GDM1 (cell line): ENCODE measurements around the gene DCAF12.
"Not testable (repeated sequence)": the region's sequence is repeated elsewhere in the genome, so short reads cannot be mapped to it uniquely, and the experiment has no call there.

Source experiments
- DNase-seq: peaks from one replicate; lab custom pipeline; 2025; lab: John Stamatoyannopoulos, UW

DCAF12 gene

DNA sequence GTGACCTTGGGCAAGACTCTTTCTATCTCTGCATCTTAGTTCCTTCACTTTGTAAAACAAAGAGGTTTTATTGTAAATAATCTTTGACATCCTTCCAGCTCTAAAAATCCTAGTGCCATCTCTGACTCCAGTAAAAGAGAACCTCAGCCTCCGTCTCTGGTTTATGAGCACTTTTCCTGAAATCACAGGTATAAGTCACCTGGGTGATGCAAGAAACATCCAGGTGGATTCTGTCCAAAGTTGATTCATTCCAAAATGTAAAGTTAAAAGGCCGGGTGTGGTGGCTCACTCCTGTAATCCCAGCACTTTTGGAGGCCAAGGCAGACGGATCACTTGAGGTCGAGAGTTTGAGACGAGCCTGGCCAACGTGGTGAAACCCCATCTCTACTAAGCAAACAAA is 56.7 kb downstream of the DCAF12 start:
- DNase-seq: no peak

- DNase-seq: no peak
These were observed 61.0 kb downstream of the DCAF12 start for GRCh38 chr9:34065541-34065940.

DNA sequence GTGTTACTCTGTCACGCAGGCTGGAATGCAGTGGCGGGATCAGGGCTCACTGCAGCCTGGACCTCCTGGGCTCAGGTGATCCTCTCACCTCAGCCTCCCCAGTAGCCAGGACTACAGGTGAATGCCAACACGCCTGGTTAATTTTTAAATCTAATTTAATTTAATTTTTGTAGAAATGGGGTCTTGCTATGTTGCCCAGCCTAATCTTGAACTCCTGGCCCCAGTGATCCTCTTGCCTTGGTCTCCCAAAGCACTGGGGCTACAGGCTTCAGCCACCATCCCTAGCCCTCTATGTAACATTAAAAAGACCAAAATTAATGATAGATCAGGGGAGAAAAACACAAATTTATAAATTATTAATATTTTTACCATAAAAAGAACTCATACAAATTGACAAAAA is 66.5 kb downstream of the DCAF12 start:
- DNase-seq: no peak

DNA sequence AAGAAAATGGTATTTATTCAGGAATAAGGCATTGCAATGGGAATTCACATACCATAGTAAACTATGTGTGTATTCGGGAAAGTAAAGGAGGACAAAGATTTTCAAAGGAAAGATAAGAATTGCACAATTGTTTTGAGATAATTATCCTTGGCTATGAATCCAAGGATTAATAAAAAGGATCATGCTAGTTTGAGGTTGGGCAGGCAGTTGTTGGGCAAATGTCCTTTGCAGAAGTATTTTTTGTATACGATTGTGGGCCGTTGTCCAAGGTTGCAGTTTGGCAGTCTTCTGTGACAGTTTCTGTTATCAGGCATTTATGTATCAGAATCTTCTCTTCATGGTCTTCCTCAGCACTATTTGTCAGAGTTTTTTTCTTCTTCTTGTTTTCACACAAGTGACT is 67.2 kb downstream of the DCAF12 start:
- no peak for DNase-seq

GRCh38 chr9:34049630-34050384 is 76.7 kb downstream of the DCAF12 start:
- DNase-seq: no peak

GRCh38 chr9:34048727-34049629 is 77.5 kb downstream of the DCAF12 start, which contains the start of gene UBAP2:
Gene UBAP2 (minus strand): TSS chr9:34048887. CDS start chr9:34017148, 31,739 bp downstream.
- peak; percentile 95 for DNase-seq

DNA sequence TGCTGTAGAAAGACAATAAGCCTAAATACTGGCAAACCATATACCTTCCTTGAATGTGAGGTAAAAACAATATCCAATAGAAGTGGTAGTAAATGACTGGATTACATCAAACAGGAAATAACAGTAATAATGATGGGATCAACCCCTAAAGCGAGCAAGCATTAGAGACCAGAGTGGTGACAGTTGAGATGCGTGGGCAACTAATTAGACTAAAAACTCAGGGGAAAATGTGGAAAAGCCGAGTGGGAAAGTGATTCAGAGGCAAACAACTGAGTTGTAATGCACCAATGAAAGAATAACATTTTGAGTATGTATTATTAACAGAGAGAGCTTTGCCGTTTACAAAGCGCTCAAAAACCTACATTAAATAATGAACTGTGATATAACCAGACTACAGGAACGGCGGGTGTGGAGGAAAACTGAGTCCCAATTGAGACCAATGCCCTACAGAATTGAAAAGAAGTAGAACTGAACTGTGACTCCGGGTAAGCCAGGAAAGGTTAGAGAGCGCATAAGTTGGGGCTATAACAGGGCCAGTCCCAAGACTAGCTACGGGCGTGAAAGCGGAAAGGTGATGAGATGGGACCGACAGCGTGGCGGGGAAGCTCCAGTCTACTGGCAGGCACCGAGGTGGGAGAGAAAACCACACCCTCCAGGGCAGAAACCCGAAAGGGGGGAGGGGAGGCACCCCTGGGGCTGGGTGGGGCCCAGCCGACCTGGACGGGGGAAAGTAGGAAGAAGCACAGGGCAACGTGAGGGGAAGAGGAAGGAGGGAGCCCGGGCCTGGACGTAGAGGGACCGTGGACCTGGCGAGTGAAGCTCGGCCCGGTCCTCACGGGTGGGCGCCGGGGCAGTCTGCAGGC is 78.4 kb downstream of the DCAF12 start:
- peak; percentile 61 for DNase-seq

DNA sequence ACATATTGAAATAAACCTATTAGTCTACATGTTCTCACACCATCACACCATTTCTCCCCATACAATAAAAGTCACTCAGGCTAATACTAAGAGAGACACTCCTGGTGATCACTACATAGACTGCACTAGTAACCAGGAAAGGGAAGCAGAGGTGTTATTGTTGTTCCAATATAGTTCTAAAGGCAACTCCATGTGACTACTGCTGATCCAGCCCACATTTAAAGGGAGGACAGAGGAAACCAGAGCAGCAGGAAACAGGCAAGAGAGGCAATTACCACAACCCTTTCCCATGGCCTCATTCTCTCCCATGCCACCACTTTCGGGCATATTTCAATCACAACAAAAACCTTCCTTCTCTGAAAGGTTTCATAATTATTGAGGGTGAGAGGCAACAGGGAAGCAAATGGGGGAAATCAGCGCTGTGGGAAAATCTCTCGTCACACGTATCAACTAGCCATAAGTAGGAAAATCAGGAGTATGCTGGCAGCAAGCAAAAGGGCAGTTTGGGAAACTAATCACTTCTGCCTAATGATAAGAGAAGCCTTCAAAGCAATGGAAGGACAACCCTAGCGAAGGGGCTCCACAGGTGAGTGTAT is 79.6 kb downstream of the DCAF12 start:
- peak; percentile 46 for DNase-seq

DNA sequence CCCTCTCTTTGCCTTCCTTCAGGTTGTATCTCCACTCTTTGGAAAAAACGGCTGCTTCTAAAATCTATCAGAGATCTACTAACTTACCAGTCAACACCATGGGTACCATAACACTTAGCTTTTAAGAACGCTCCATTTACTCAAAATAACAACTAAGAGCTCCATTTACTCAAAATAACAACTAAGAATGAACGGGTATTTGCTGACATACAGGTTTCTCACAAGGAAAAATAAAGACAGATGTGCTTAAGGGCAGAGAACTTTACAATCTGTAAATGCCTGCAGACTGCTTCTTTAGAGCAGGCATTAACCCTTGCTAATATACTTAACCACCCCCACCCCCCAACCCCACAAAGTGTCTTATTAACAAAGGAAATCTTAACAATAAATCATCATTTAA is 80.6 kb downstream of the DCAF12 start:
- no peak for DNase-seq

GRCh38 chr9:34042074-34042473 is 84.4 kb downstream of the DCAF12 start:
- not testable (repeated sequence) for DNase-seq

DNA sequence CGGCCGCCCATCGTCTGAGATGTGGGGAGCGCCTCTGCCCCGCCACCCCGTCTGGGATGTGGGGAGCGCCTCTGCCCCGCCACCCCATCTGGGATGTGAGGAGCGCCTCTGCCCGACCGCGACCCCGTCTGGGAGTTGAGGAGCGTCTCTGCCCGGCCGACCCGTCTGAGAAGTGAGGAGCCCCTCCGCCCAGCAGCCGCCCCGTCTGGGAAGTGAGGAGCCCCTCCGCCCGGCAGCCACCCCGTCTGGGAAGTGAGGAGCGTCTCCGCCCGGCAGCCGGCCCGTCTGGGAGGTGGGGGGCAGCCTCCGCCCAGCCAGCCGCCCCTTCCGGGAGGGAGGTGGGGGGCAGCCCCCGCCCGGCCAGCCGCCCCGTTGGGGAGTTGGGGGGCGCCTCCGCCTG is 87.6 kb downstream of the DCAF12 start:
- not testable (repeated sequence) for DNase-seq

DNA sequence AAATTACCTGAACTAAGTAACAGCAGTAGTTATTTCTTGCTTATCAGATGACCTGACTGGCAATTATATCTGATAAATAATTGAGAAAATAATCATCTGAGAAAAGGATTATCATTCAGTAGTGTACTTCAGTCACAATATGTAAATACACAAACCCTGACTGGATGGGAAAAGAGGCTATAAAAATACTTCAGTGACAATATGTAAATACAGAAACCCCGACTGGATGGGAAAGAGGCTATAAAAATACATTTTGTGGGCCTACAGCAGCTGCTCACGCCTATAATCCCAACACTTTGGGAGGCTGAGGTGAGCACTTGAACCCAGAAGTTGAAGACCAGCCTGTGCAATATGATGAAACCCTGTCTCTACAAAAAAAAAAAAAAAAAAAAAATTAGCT is 88.9 kb downstream of the DCAF12 start:
- DNase-seq: no peak

GRCh38 chr9:34036625-34037024 is 89.9 kb downstream of the DCAF12 start:
- DNase-seq: no peak
